Activated T-helper 9 cell treated with anti-CD3 and anti-CD28 coated beads, Interleukin-2, amount 50 U/mL, for 16 hours (primary cell): ENCODE measurements around the gene TUBB6.

Experiments
- DNase-seq: peaks from one replicate; pipeline ENCODE4 v3.0.0-alpha.2; 2020; ENCODE audit warnings: low read depth

Gene TUBB6

DNA sequence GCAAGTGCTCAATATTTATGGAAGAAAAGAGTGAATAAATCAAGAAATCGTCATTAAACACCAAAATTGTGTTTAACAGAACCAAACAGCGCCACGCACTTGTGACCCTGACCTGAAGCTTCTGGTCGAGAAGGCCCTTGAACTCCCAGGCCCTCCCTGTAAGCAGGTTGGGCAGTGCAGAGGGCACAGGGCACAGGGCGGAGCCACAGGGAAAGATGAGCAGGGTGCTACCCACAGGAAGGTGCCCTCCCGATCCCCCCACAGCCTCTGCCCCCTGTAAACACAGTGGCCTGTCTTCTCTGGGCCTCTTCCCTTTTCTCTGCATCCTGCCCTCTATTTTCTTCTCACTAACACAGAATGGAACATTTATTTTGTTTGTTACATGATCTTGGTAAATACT is 16.9 kb upstream of the TUBB6 start:
- DNase-seq = no peak

DNA sequence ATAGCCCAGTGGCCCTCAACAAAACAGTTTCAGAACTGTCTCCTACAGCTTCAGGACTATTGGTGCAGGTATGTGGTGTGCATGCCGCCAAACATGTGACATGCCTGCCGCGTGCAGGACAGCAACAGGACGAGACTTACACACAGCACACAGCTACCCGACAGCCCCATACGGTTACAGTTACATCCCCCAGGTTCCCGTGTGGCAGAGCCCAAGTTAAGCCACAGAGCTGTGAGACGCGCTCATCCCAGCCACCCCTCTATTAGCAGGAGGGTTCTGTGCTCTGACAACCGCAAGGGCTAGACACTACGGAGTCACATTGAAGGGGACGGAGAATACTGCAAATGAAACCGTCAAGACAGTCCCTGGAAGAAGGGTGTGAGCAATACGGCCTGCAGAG is 16.4 kb upstream of the TUBB6 start:
- no peak for DNase-seq

GRCh38 chr18:12293831-12294230 is 14.2 kb upstream of the TUBB6 start:
- no peak for DNase-seq

- DNase-seq = no peak
Observed at GRCh38 chr18:12295389-12296086, 12.5 kb upstream of the TUBB6 start.

DNA sequence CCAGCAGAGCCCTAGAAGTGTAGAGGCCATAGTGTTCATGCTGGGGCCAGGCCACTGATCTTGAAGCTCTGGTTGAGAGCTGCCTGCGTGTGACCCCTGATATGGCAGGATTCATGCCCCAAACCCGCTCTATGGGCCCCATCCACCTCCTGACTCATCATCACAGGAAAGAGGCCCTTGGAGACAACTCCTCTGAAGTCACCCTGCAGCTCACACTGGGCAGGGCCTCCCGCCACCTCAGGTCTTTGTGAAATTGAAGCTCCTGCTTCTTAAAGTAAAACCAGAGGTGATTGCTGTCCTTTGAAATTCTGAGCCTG is 12.0 kb upstream of the TUBB6 start:
- DNase-seq = no peak

DNA sequence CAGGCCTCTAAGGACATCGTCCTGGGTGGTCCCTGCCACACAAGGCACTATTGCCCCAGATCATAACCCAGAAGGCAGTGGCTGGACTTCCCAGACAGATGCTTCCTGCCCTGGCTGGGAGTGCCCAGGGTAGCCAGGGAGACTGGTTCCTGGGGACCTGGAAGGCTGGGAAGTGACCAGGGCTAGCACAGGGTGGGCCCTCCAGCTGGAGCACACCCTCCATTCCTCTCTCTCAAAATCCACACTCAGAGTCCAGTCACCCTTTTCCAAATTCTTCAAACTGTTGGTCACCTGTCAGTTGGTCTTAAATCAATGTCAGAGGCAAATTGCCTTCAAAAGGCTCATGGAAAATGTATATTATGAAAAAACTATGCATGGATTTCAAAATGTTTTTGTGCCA is 11.6 kb upstream of the TUBB6 start:
- no peak for DNase-seq

- DNase-seq = no peak
Observed at GRCh38 chr18:12299862-12300261, 8.2 kb upstream of the TUBB6 start.

DNA sequence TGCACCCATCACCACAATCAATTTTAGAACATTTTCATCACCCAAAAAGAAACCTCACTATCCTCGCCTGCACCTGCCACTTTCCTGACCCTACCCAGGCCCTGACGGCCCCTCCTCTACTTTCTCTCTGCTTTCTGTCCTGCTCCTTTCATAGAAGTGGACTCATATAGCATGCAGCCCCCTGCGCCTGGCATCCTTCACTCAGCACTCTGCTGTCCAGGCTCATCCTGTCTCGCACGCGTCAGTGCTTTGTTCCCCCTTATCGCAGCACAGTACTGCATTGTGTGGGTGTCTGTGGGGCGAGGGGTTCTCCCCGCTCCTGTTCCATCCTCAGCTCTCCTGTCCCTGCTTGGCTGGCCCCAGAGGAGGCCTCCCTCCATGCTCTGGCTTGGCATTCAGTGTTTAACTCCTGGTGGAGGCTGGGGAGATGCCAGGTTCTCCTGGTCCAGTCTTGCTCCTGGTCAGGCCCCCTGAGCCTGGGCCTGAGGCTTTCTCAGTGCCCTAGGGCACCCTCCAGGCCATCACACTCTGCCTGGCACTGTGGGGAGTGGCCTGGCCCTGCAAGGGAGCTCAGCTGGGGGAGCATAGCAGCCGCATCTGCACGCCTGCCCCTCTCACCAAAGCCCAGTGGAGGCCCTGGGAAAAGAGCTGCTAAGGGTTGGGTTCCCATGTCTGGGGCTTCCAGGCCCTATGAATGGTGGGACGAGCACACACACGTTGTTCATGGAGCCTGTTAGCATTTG is 6.6 kb upstream of the TUBB6 start:
- DNase-seq = no peak

DNA sequence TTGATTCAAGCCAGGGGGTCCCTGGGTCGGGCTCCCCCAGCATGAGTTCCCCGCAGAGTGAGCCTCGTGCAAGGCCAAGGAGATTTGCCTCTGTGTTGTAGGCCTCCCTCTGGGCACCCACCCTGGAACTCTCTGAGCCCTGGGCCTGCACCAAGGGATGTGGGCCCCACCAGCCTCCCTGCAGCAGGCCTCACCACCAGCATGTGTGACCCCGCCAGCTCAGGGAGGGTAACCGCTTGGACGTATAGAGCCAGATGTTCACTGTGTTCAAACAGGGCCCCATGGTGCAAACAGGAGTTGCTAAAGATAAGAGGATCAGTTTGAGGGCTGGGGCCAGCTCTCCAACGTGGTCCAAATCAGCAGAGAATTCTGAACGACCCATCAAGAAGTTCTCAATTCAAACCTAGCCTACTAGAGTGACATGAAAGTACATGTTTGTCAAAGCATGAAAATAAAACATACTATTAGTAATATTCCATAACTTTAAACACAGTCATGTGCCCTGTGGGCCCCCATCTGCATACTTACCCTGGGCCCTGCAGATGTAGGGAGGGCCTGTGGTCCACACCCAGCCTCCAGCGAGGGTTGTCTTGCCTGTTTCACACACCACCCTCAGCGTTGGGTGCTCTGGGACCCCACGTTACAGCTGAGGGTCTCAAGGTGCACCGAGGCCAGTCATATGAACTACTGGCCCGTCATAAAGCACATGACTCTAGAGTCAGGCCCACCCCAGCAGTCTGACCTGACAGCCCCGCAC is 5.5 kb upstream of the TUBB6 start:
- DNase-seq = no peak

DNA sequence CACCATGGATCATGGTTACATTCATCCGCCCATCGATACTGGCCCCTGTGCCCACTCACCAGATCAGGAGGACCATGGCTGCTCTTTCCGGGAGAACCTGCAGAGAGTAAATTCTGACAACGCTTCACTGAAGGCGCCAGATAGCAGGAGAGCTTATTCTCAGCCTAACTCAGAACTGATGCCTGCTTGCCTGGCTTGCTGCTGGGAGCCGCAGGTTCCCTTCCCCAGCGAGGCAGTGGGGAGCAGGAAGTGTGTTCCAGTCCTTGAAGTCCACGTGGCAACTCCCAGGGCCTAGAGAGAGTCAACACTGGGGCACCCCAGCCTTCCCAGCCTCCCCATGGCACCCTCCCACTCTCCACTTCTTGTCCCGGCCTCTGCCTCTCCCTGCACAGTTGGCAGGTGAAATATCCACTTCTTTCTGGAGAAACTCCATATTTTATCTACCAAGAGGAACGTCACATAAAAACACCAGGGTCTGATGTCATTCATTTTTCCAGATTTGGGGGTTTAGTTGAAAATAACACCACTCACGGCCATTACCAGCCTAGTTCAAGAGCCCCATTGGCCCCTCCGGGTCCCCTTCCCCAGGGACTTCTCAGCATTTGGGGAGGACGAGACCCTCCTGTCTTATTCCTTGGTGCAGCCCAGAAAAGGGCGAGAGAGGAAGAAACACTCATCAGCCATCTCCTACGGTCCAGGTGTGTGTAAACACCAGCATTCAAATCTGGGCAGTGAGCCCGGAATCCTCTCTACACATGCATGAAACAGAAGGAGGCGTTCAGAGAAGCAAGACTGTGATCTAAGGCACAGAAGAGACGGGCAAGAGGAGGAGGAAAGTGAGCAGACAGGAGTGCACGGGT is 3.5 kb upstream of the TUBB6 start:
- no peak for DNase-seq

GRCh38 chr18:12305211-12305610 is 2.8 kb upstream of the TUBB6 start:
- no peak for DNase-seq

GRCh38 chr18:12305930-12306629 is 2.0 kb upstream of the TUBB6 start:
- DNase-seq = no peak

GRCh38 chr18:12306752-12307700 is 1.0 kb upstream of the TUBB6 start:
- no peak for DNase-seq

DNA sequence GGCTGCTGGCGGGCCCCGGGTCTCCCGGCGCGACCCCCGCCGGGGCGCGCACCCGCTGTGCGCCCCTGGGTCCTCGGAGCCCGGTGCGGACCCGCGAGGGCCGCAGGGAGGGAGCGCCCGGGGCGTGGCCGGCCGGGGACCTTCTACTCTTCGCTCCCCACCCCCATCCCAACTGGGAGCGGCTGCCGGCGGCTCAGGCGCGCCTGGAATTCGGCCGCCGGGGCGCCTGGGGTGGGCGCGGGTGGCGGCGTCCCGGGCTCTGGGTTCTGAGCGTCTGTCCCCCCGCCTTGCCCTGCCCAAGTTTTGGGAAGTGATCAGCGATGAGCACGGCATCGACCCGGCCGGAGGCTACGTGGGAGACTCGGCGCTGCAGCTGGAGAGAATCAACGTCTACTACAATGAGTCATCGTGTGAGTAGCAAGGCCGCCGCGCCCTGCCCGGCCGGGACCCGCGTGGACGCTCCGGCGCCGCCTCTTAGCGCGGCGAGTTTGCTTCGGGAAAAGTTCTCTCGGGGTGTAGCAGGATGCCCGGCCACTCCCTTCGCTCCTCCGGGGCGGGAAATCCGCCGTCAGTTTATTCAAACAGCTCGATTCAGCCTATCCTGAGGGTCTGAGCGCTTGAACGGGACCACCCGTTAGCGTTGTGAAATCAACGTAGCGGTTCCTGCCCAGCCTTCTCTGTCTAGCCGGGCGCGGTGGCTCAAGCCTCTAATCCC is 502 bp downstream of the TUBB6 start:
- DNase-seq = no peak

GRCh38 chr18:12309683-12310198 is 1.7 kb downstream of the TUBB6 start:
- DNase-seq = no peak

- no peak for DNase-seq
Observed at GRCh38 chr18:12310762-12311161, 2.7 kb downstream of the TUBB6 start.

GRCh38 chr18:12312976-12313375 is 4.9 kb downstream of the TUBB6 start:
- no peak for DNase-seq

- DNase-seq = no peak
Observed at GRCh38 chr18:12313530-12314245, 5.6 kb downstream of the TUBB6 start.
